Mesenchymal stem cell (in vitro differentiated cells and primary cell): ENCODE measurements around the gene CYFIP2.

ENCODE experiments used
- DNase-seq: peaks from one replicate; pipeline ENCODE4 v3.0.0-alpha.2; 2013
- H2AFZ ChIP-seq: one replicate; pipeline ENCODE4 v1.6.1; 2013; ENCODE audit warnings: low read depth, mild to moderate bottlenecking, control low read depth, inconsistent platforms, low read length, moderate library complexity
- H2AK5ac ChIP-seq: 2 replicates; pipeline ENCODE4 v1.6.1; 2013; ENCODE audit warnings: low read length, moderate library complexity, mild to moderate bottlenecking, inconsistent platforms; ENCODE audit not compliant: severe bottlenecking
- H2BK120ac ChIP-seq: one replicate; pipeline ENCODE4 v1.6.1; 2013; ENCODE audit warnings: low read depth, mild to moderate bottlenecking, inconsistent platforms, low read length, moderate library complexity
- H2BK12ac ChIP-seq, 2 experiments: one replicate each; pipeline ENCODE4 v1.6.1; 2013; ENCODE audit warnings: inconsistent platforms in 2 of 2, low read length in 2 of 2, mild to moderate bottlenecking in 2 of 2, moderate library complexity in 2 of 2, control low read depth in 1 of 2
- H2BK15ac ChIP-seq: one replicate; pipeline ENCODE4 v1.6.1; 2013; ENCODE audit warnings: mild to moderate bottlenecking, low read depth, inconsistent platforms; ENCODE audit not compliant: poor library complexity, severe bottlenecking
- H2BK5ac ChIP-seq: 2 replicates; pipeline ENCODE4 v1.6.1; 2013; ENCODE audit warnings: low read depth, mild to moderate bottlenecking, low read length, control low read depth, inconsistent platforms; ENCODE audit not compliant: poor library complexity, severe bottlenecking
- H3K14ac ChIP-seq, 2 experiments: one replicate each; pipeline ENCODE4 v1.6.1; 2013; ENCODE audit warnings: inconsistent platforms in 2 of 2, low read length in 2 of 2, control low read depth in 1 of 2, mild to moderate bottlenecking in 1 of 2, moderate library complexity in 1 of 2
- H3K18ac ChIP-seq, 2 experiments: one replicate each; pipeline ENCODE4 v1.6.1; 2013; ENCODE audit warnings: inconsistent platforms in 2 of 2, low read length in 2 of 2, control low read depth in 1 of 2, low read depth in 1 of 2, mild to moderate bottlenecking in 1 of 2
- H3K23ac ChIP-seq, 2 experiments: one replicate each; pipeline ENCODE4 v1.6.1; 2013; ENCODE audit warnings: inconsistent platforms in 2 of 2, low read length in 2 of 2, mild to moderate bottlenecking in 2 of 2, moderate library complexity in 2 of 2, control low read depth in 1 of 2
- H3K27ac ChIP-seq: 2 replicates; pipeline ENCODE4 v1.5.1; 2013; ENCODE audit warnings: mild to moderate bottlenecking, moderate library complexity, low read length, control low read depth, inconsistent platforms; ENCODE audit not compliant: poor library complexity, severe bottlenecking
- H3K27me3 ChIP-seq, 2 experiments: 2 replicates each; pipeline versions ENCODE4 v1.6.1 to v1.7.0; 2013; ENCODE audit warnings: low read length in 2 of 2, mild to moderate bottlenecking in 2 of 2, moderate library complexity in 2 of 2, control low read depth in 1 of 2, inconsistent platforms in 1 of 2; ENCODE audit not compliant: control insufficient read depth in 1 of 2, insufficient read depth in 1 of 2
- H3K36me3 ChIP-seq, 2 experiments: 2 replicates each; pipeline versions ENCODE4 v1.6.1 to v1.7.0; 2013; ENCODE audit warnings: low read length in 2 of 2, control low read depth in 1 of 2, inconsistent platforms in 1 of 2, low read depth in 1 of 2, mild to moderate bottlenecking in 1 of 2; ENCODE audit not compliant: insufficient read depth in 2 of 2, control insufficient read depth in 1 of 2
- H3K4ac ChIP-seq, 2 experiments: one replicate each; pipeline ENCODE4 v1.6.1; 2013; ENCODE audit warnings: inconsistent platforms in 2 of 2, low read length in 2 of 2, mild to moderate bottlenecking in 2 of 2, moderate library complexity in 2 of 2, control low read depth in 1 of 2, low read depth in 1 of 2
- H3K4me1 ChIP-seq: 2 replicates; pipeline ENCODE4 v1.6.1; 2013; ENCODE audit warnings: low read depth, low read length, control low read depth; ENCODE audit not compliant: control insufficient read depth, insufficient read depth
- H3K4me2 ChIP-seq: 2 replicates; pipeline ENCODE4 v1.6.1; 2013; ENCODE audit warnings: low read length, mild to moderate bottlenecking, inconsistent platforms; ENCODE audit not compliant: poor library complexity, severe bottlenecking
- H3K4me3 ChIP-seq, 2 experiments: 2 replicates each; pipeline versions ENCODE4 v1.5.1 to v1.7.0; 2013; ENCODE audit warnings: low read length in 2 of 2, mild to moderate bottlenecking in 2 of 2, control low read depth in 1 of 2, low read depth in 1 of 2; ENCODE audit not compliant: insufficient read depth in 1 of 2
- H3K79me1 ChIP-seq: replicated peaks from 2 replicates; pipeline ENCODE4 v1.6.1; 2013; ENCODE audit warnings: mild to moderate bottlenecking, control low read depth, low read length, inconsistent platforms; ENCODE audit not compliant: poor library complexity, severe bottlenecking
- H3K9ac ChIP-seq: 2 replicates; pipeline ENCODE4 v1.7.0; 2013; ENCODE audit warnings: mild to moderate bottlenecking, low read length, moderate library complexity
- H3K9me3 ChIP-seq: 2 replicates; pipeline ENCODE4 v1.7.0; 2013; ENCODE audit warnings: mild to moderate bottlenecking, low read length; ENCODE audit not compliant: control insufficient read depth
- H4K8ac ChIP-seq: one replicate; pipeline ENCODE4 v1.6.1; 2013; ENCODE audit warnings: inconsistent platforms, mild to moderate bottlenecking, low read length, moderate library complexity
- H4K91ac ChIP-seq: one replicate; pipeline ENCODE4 v1.6.1; 2013; ENCODE audit warnings: mild to moderate bottlenecking, low read length, inconsistent platforms
- WGBS: methylation state at CpG from one replicate; pipeline ENCODE4 v1.1.7; 2013; ENCODE audit warnings: mixed read lengths; 5-methylcytosine and 5-hydroxymethylcytosine counted together

CYFIP2 gene

DNA sequence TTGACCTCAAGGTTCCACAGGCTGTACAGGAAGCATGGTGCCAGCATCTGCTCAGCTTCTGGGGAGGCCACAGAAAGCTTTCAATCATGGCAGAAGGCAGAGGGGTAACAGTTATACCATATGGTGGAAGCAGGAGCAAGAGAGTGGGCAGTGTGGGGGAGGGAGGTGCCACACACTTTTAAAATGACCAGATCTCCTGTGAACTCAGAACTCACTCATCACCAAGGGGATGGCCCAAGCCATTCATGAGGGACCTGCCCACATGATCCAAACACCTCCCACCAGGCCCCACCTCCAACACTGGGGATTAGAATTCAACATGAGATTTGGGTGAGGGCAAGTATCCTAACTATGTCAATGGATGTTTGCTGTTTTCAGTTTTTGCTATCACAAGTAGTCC is 16.2 kb downstream of the CYFIP2 start:
- Histone ChIP-seq H3K4me3 (no peak overlapping the region), H4K91ac (no peak overlapping the region), H3K4me2 (no peak overlapping the region), H3K27ac (no peak overlapping the region), H3K18ac (no peak overlapping the region), H3K4me1 (peaks cover 8% of the 10 kb centered on the region), H3K27me3 (no peaks in the 10 kb centered on the region), H3K14ac (no peak overlapping the region), H2AFZ (no peak overlapping the region), H2BK12ac (no peak overlapping the region), H3K36me3 (peaks cover 0 to 10% of the 10 kb centered on the region in 2 experiments), H2BK120ac (no peak overlapping the region), H2AK5ac (no peak overlapping the region), H3K9ac (no peak overlapping the region), H3K9me3 (no peaks in the 10 kb centered on the region), H3K23ac (no peak overlapping the region), H2BK15ac (no peak overlapping the region), H3K79me1 (peaks cover 25% of the 10 kb centered on the region), H2BK5ac (no peak overlapping the region), H4K8ac (no peak overlapping the region), H3K4ac (no peak overlapping the region)
- no peak for DNase-seq

DNA sequence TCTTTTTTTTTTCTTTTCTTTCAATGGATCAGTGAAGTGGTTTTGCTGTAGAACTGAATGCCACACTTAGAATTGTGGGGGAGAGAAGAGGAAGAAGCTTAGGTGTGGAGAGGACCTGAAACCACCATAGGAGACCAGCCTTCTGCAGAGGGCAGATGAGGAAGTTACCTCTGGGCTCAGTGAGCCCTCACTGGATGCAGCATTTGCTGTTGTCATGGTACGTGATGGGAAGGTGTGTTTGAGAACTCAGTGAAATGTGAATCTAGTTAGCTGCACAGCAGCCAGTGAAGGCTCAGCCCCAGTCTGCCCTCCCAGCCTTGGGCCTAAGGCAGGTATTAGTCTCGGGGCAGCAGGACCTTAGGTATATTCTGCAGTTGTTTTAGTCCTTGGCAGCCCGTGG is 17.5 kb downstream of the CYFIP2 start:
- Histone ChIP-seq H3K27me3 (no peaks in the 10 kb centered on the region), H3K4me1 (peaks cover 8% of the 10 kb centered on the region), H3K18ac (no peak overlapping the region), H2BK120ac (no peak overlapping the region), H3K4me3 (no peak overlapping the region), H2BK15ac (no peak overlapping the region), H3K9me3 (no peaks in the 10 kb centered on the region), H4K8ac (no peak overlapping the region), H2AK5ac (no peak overlapping the region), H3K14ac (no peak overlapping the region), H3K27ac (no peak overlapping the region), H3K23ac (no peak overlapping the region), H2BK12ac (no peak overlapping the region), H2BK5ac (no peak overlapping the region), H4K91ac (no peak overlapping the region), H3K36me3 (peaks cover 2 to 13% of the 10 kb centered on the region in 2 experiments), H2AFZ (no peak overlapping the region), H3K79me1 (peaks cover 21% of the 10 kb centered on the region), H3K4ac (no peak overlapping the region), H3K9ac (no peak overlapping the region), H3K4me2 (no peak overlapping the region)
- DNase-seq: no peak
- WGBS: 88% methylated on average over 3 of the region's 3 CpGs

DNA sequence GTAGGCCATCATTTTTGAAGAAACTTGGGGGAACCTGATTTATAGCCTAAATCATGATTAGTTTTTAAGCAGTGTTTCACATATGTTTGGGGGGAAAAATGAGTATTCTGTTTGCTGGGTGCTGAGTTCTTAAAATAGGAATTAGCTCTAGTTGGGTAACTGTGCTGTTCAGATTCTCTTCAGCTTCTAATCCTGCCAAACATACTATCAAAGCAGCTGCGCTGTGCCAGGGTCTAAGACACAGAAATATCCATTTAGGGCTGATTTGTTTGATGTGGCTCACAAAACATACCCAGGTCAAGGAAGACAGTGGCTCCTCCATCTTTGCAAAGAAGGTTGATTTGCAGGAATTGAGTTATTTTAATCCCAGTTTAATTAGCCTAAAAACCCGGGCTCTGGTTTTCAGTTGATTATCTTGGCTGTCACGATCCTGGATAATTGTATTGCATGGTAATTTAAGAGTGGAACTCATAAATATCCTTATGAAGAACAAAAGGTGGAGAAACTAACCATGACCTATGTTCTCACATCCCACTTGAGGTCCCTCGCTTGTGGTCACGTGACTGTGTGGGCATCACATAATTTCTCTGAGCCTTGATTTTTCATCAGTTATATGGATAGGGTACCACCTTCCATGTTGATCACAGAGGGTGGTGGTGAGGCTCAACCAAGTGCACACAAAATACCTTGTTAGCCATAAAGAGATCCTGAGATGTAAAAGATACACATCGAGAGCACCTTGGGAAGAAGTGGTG is 18.7 kb downstream of the CYFIP2 start:
- Histone ChIP-seq H3K36me3 (peaks cover 2 to 13% of the 10 kb centered on the region in 2 experiments), H3K4me1 (peaks cover 8% of the 10 kb centered on the region), H3K4me3 (no peak overlapping the region), H4K91ac (no peak overlapping the region), H3K27ac (no peak overlapping the region), H3K79me1 (peaks cover 18% of the 10 kb centered on the region), H3K14ac (no peak overlapping the region), H2BK12ac (no peak overlapping the region), H3K27me3 (no peaks in the 10 kb centered on the region), H3K4me2 (no peak overlapping the region), H2AK5ac (no peak overlapping the region), H2AFZ (no peak overlapping the region), H3K18ac (no peak overlapping the region), H3K9me3 (no peaks in the 10 kb centered on the region), H3K9ac (no peak overlapping the region), H2BK15ac (no peak overlapping the region), H2BK120ac (no peak overlapping the region), H3K23ac (no peak overlapping the region), H4K8ac (no peak overlapping the region), H3K4ac (no peak overlapping the region), H2BK5ac (no peak overlapping the region)
- DNase-seq: no peak
- 91% methylated on average over 6 of the region's 6 CpGs for WGBS

DNA sequence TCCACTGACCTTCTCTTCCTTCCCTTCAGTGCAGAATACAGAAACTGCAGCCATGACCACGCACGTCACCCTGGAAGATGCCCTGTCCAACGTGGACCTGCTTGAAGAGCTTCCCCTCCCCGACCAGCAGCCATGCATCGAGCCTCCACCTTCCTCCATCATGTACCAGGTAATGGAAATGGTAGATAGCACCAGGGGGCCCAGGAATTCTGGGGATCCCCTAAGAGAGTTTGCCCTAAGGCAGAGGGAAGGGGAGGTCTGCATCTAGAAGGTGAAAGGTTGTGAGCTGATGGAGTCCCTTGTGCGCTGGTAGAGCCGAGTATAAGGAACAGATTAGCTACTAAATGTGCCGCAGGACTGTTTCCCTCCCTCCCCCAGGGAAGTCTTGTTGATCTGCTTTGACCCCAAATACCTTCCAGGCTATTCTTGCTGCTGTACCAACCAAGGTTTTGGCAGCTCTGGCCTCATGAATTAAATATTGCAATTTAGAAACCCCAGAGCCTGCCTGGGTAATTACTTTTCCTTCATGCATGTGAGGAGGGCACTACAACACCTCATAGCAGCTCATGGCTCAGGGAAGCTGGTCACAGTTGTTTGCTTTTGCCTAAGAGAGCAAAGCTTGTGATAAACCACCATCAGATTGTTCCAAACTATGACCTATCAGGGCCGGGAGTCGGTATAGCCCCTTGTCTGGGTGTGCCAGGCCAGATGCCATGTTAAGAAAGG is 19.6 kb downstream of the CYFIP2 start:
- H2BK120ac ChIP-seq: no peak overlapping the region
- H2AFZ ChIP-seq: no peak overlapping the region
- no peak overlapping the region for H4K91ac ChIP-seq
- no peaks in the 10 kb centered on the region for H3K27me3 ChIP-seq
- H3K36me3 ChIP-seq: peaks cover 2 to 13% of the 10 kb centered on the region in 2 experiments
- no peak for DNase-seq
- H2BK5ac ChIP-seq: no peak overlapping the region
- H3K9me3 ChIP-seq: no peaks in the 10 kb centered on the region
- H3K14ac ChIP-seq: no peak overlapping the region
- no peak overlapping the region for H3K23ac ChIP-seq
- peaks cover 16% of the 10 kb centered on the region for H3K79me1 ChIP-seq
- H2AK5ac ChIP-seq: no peak overlapping the region
- 96% methylated on average over 7 of the region's 10 CpGs for WGBS
- no peak overlapping the region for H3K4me2 ChIP-seq
- H3K18ac ChIP-seq: no peak overlapping the region
- H2BK12ac ChIP-seq: no peak overlapping the region
- peaks cover 10% of the 10 kb centered on the region for H3K4me1 ChIP-seq
- no peak overlapping the region for H3K4ac ChIP-seq
- no peak overlapping the region for H2BK15ac ChIP-seq
- no peak overlapping the region for H4K8ac ChIP-seq
- H3K4me3 ChIP-seq: no peak overlapping the region
- H3K27ac ChIP-seq: no peak overlapping the region
- H3K9ac ChIP-seq: no peak overlapping the region
